HepG2 (cell line): ENCODE data around the gene OR2F2. TPM values are rescaled to one million over a fixed set of nuclear protein-coding genes. Genes with fewer than 3 reads are reported as not detected.

ENCODE experiments used
- ATAC-seq: fragments of 200-7000 bp; cut with Tn5 transposase; 3 replicates; pipeline ENCODE4 v1.9.1; 2020; ENCODE audit warnings: mild to moderate bottlenecking, moderate library complexity
- BruUV-seq: library from RNA; stranded (reverse); fragments of 400-500 nt; replicated peaks from 2 replicates; lab custom pipeline; 2021; lab: Mats Ljungman, UMichigan
- CTCF ChIA-PET: fragments of 300-600 bp; formaldehyde crosslinking; extraction: SDS; loops from one replicate; lab custom pipeline; 2021; ENCODE audit warnings: low total read pairs, inconsistent platforms, low intra/inter-chr PET ratio; lab: Yijun Ruan, JAX
- POLR2A ChIA-PET: fragments of 350-600 bp; sonication (Branson Sonifier 250); formaldehyde crosslinking; loops from one replicate; lab custom pipeline; 2020; ENCODE audit warnings: antibody characterized with exemption, inconsistent platforms; lab: Yijun Ruan, JAX
- DNase-seq: peaks from one replicate; pipeline ENCODE4 v3.0.0-alpha.2; 2015; ENCODE audit warnings: low spot score
- FAIRE-seq: peaks from 3 replicates; lab custom pipeline; 2011; peaks lifted over from hg19 to GRCh38; lab: Jason Lieb, UNC
- H2AFZ ChIP-seq: one replicate; pipeline ENCODE4 v1.6.1; 2011; ENCODE audit warnings: low read length, inconsistent platforms
- H3K27ac ChIP-seq: fragments of 300-600 bp; 3 replicates; pipeline ENCODE4 v1.8.0; 2011; ENCODE audit warnings: mixed run types, mild to moderate bottlenecking, mixed read lengths, low read length, inconsistent platforms; ENCODE audit not compliant: insufficient read depth; ENCODE audit errors: extremely low read length
- H3K27me3 ChIP-seq, 2 experiments: fragments of 200-600 bp in 1 of 2; 2 replicates in 1 of 2; 3 replicates in 1 of 2; pipeline versions ENCODE4 v1.6.0 to v1.8.0; 2011; ENCODE audit warnings: low read length in 2 of 2, mild to moderate bottlenecking in 2 of 2, moderate library complexity in 2 of 2, inconsistent platforms in 1 of 2; ENCODE audit not compliant: insufficient read depth in 2 of 2, control insufficient read depth in 1 of 2
- H3K36me3 ChIP-seq, 2 experiments: fragments of 200-600 bp in 1 of 2; replicated peaks in 1 of 2; 2 replicates in 1 of 2; 3 replicates in 1 of 2; pipeline versions ENCODE4 v1.5.1 to v1.8.0; 2011; ENCODE audit warnings: low read length in 2 of 2, inconsistent platforms in 1 of 2; ENCODE audit not compliant: insufficient read depth in 2 of 2, control insufficient read depth in 1 of 2
- H3K4me1 ChIP-seq: 2 replicates; pipeline ENCODE4 v1.5.1; 2012; ENCODE audit warnings: low read length, inconsistent platforms; ENCODE audit not compliant: insufficient read depth
- H3K4me2 ChIP-seq: 2 replicates; pipeline ENCODE4 v1.6.0; 2011; ENCODE audit warnings: low read depth, low read length, inconsistent platforms
- H3K4me3 ChIP-seq, 3 experiments: fragments of 200-600 bp in 1 of 3; sonication (generic), shearing (Covaris generic) in 1 of 3; replicated peaks in 1 of 3; 2 replicates each; pipeline ENCODE4 v1.5.1; 2011 to 2016; ENCODE audit warnings: low read length in 3 of 3, inconsistent platforms in 2 of 3, low read depth in 2 of 3, mild to moderate bottlenecking in 2 of 3, control low read depth in 1 of 3, mixed read lengths in 1 of 3; ENCODE audit not compliant: insufficient read depth in 1 of 3
- H3K79me2 ChIP-seq: one replicate; pipeline ENCODE4 v1.6.1; 2011; ENCODE audit warnings: low read length, inconsistent platforms; ENCODE audit not compliant: insufficient read depth
- H3K9ac ChIP-seq: 2 replicates; pipeline ENCODE4 v1.6.0; 2011; ENCODE audit warnings: mild to moderate bottlenecking, low read depth, low read length, inconsistent platforms; ENCODE audit not compliant: insufficient read depth
- H3K9me3 ChIP-seq: 2 replicates; pipeline ENCODE4 v1.5.1; 2012; ENCODE audit warnings: mild to moderate bottlenecking, low read length
- H4K20me1 ChIP-seq: 2 replicates; pipeline ENCODE4 v1.6.0; 2011; ENCODE audit warnings: inconsistent platforms, mild to moderate bottlenecking, low read length, moderate library complexity; ENCODE audit not compliant: insufficient read depth
- DBP ChIP-seq: sonication (generic); formaldehyde crosslinking; IDR thresholded peaks from 2 replicates; pipeline ENCODE4 v1.4.0; 2020; ENCODE audit warnings: missing genetic modification reagents; ENCODE audit errors: not compliant biosample characterization
- DNMT1 ChIP-seq: sonication (generic); formaldehyde crosslinking; IDR thresholded peaks from 2 replicates; pipeline ENCODE4 v1.5.1; 2020; ENCODE audit warnings: mild to moderate bottlenecking, missing genetic modification reagents
- KDM1A ChIP-seq: IDR thresholded peaks from 2 replicates; pipeline ENCODE4 v1.6.1; 2016; ENCODE audit warnings: missing compliant biosample characterization
- MAZ ChIP-seq, 2 experiments: sonication (generic) in 1 of 2; formaldehyde crosslinking in 1 of 2; IDR thresholded peaks; 2 replicates each; pipeline versions ENCODE4 v1.5.0 to v1.6.1; 2012 to 2020; ENCODE audit warnings: low read depth in 2 of 2, mild to moderate bottlenecking in 2 of 2, borderline replicate concordance in 1 of 2, improper control_type of control experiment in 1 of 2, low read length in 1 of 2, missing genetic modification reagents in 1 of 2, moderate library complexity in 1 of 2
- MEF2D ChIP-seq: sonication (generic); formaldehyde crosslinking; IDR thresholded peaks from 2 replicates; pipeline ENCODE4 v1.5.1; 2020; ENCODE audit warnings: mild to moderate bottlenecking, missing genetic modification reagents
- NR2F1 ChIP-seq, 2 experiments: fragments of 450-650 bp in 1 of 2; formaldehyde crosslinking in 1 of 2; IDR thresholded peaks; 2 replicates each; pipeline versions ENCODE4 v1.5.0 to v1.6.1; 2016 to 2020; ENCODE audit warnings: mild to moderate bottlenecking in 1 of 2, missing compliant biosample characterization in 1 of 2, missing genetic modification reagents in 1 of 2, moderate library complexity in 1 of 2
- TOE1 ChIP-seq: sonication (generic); formaldehyde crosslinking; IDR thresholded peaks from 2 replicates; pipeline ENCODE4 v1.4.0; 2020; ENCODE audit warnings: mild to moderate bottlenecking, missing genetic modification reagents
- ZBTB38 ChIP-seq: sonication (generic); formaldehyde crosslinking; IDR thresholded peaks from 2 replicates; pipeline ENCODE4 v1.5.1; 2020; ENCODE audit warnings: mild to moderate bottlenecking, missing genetic modification reagents
- ZMYM3 ChIP-seq: sonication (generic); formaldehyde crosslinking; IDR thresholded peaks from 2 replicates; pipeline ENCODE4 v1.5.1; 2020; ENCODE audit warnings: mild to moderate bottlenecking, missing genetic modification reagents
- ZNF232 ChIP-seq: sonication (generic); formaldehyde crosslinking; IDR thresholded peaks from 2 replicates; pipeline ENCODE4 v1.4.0; 2020; ENCODE audit warnings: missing genetic modification reagents, borderline replicate concordance
- ZNF468 ChIP-seq: sonication (generic); formaldehyde crosslinking; IDR thresholded peaks from 2 replicates; pipeline ENCODE4 v1.8.0; 2022; ENCODE audit warnings: mild to moderate bottlenecking, moderate library complexity, missing genetic modification reagents
- ZNF703 ChIP-seq: sonication (generic); formaldehyde crosslinking; IDR thresholded peaks from 2 replicates; pipeline ENCODE4 v1.5.1; 2020; ENCODE audit warnings: missing genetic modification reagents, mild to moderate bottlenecking, moderate library complexity, borderline replicate concordance
- ZNF75D ChIP-seq: sonication (generic); formaldehyde crosslinking; IDR thresholded peaks from 2 replicates; pipeline ENCODE4 v1.8.1; 2023; ENCODE audit warnings: missing genetic modification reagents, mild to moderate bottlenecking, borderline replicate concordance
- WGBS: methylation state at CpG from one replicate; pipeline ENCODE4 v1.1.6; 2017; ENCODE audit warnings: low lambda C conversion rate; 5-methylcytosine and 5-hydroxymethylcytosine counted together
- in situ Hi-C: cut with HindIII; loops from 2 replicates; pipeline ENCODE4 v1.10.0; 2017; ENCODE audit warnings: low pct_unique_long_range_greater_than_20kb; ENCODE audit not compliant: extremely low pct_ligation_motif_present
- intact Hi-C: fragments of 100-400 bp; cut with micrococcal nuclease; formaldehyde crosslinking; loops from one replicate; pipeline ENCODE4 v1.10.0; 2022; ENCODE audit not compliant: unreplicated experiment
- polyA plus RNA-seq, 8 experiments: library from polyadenylated mRNA; depleted of rRNA in 3 of 8; stranded (reverse) in 7 of 8; unstranded in 1 of 8; fragments of >200 nt; fragmentation: Illumina TruSeq in 4 of 8; extraction: Trizol in 4 of 8; gene quantifications; 2 replicates each; pipeline versions ENCODE4 v1.2.1 to v1.2.3, GENCODE V29; 2011 to 2016; ENCODE audit warnings: low read depth in 4 of 8, missing spikeins in 1 of 8, mixed read lengths in 1 of 8; ENCODE audit not compliant: insufficient read depth in 1 of 8
- total RNA-seq, 5 experiments: library from RNA; depleted of rRNA; stranded (reverse); fragments of >200 nt; fragmentation: Illumina TruSeq; extraction: Trizol; gene quantifications; 2 replicates each; pipeline ENCODE4 v1.2.3, GENCODE V29; 2016; ENCODE audit warnings: low read depth in 1 of 5
- TF ChIP-seq, protein P1 (sequence below): sonication (generic); formaldehyde crosslinking; IDR thresholded peaks from 2 replicates; pipeline ENCODE4 v1.8.1; 2023; ENCODE audit warnings: mild to moderate bottlenecking, missing genetic modification reagents

Gene OR2F2
- total and polyA plus RNA-seq, 2 of the 13 experiments (the other 11 are each of a cell fraction or from before 2014, with no cell fraction given): 0.13 TPM; not detected in 1

DNA sequence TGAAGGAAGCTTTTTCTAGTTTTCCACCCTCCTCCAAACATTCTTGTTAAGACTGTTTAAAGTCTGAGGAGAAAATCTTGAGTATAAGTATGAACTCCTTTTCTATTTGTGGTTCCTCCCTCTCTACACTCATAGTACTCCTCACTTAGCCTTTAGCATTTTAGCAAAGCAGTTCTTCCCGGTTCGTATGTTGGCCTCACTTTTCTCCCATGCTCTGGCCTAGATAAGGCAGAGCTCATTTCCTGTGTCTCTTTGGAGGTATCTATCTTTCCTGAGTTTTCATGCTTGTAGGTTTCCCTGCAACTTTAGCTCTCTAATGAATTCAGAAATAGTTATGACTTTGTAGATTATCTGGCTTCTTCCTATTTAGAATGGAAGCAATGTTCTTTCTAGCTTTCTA, 13.7 kb downstream of the OR2F2 start:
- Histone ChIP-seq H3K79me2 (no peaks in the 10 kb centered on the region), H3K4me1 (no peaks in the 10 kb centered on the region), H3K4me3 (no peak overlapping the region), H3K4me2 (no peak overlapping the region), H3K27ac (no peak overlapping the region), H3K9me3 (no peaks in the 10 kb centered on the region), H3K36me3 (no peaks in the 10 kb centered on the region), H3K9ac (no peak overlapping the region), H2AFZ (no peak overlapping the region), H3K27me3 (no peaks in the 10 kb centered on the region), H4K20me1 (no peaks in the 10 kb centered on the region)
- ATAC-seq: no peak
- ChIA-PET CTCF (no interaction called here), POLR2A (no interaction called here)
- FAIRE-seq: no peak
- in situ Hi-C loops: no loop called here
- no TSS peak for BruUV-seq
- DNase-seq: no peak
- TF ChIP-seq MEF2D (CRISPR knock-in tag): no peak
- no peak for TF ChIP-seq ZNF468 (CRISPR knock-in tag)
- TF ChIP-seq TOE1: no peak
- TF ChIP-seq, protein P1, sequence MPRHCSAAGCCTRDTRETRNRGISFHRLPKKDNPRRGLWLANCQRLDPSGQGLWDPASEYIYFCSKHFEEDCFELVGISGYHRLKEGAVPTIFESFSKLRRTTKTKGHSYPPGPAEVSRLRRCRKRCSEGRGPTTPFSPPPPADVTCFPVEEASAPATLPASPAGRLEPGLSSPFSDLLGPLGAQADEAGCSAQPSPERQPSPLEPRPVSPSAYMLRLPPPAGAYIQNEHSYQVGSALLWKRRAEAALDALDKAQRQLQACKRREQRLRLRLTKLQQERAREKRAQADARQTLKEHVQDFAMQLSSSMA: no peak
- TF ChIP-seq ZNF232 (CRISPR knock-in tag): no peak
- no peak for TF ChIP-seq NR2F1 (CRISPR knock-in tag; IDR thresholded peaks at IDR 0.05)
- no peak for TF ChIP-seq ZBTB38 (CRISPR knock-in tag)
- TF ChIP-seq, all 625 proteins: peak for 0
- intact Hi-C loops: no loop called here
- 91% methylated on average over 2 of the region's 2 CpGs for WGBS

- H3K9me3 ChIP-seq: no peaks in the 10 kb centered on the region
- peaks cover 6% of the 10 kb centered on the region for H3K4me1 ChIP-seq
- ChIA-PET POLR2A (no interaction called here), CTCF (no interaction called here)
- intact Hi-C loops (no loop called here), in situ Hi-C loops (no loop called here)
- DNase-seq (no peak), FAIRE-seq (no peak), ATAC-seq (no peak)
- no peaks in the 10 kb centered on the region for H3K79me2 ChIP-seq
- no peak overlapping the region for H3K27ac ChIP-seq
- no peak overlapping the region for H2AFZ ChIP-seq
- no peak overlapping the region for H3K4me2 ChIP-seq
- H4K20me1 ChIP-seq: no peaks in the 10 kb centered on the region
- no peaks in the 10 kb centered on the region for H3K36me3 ChIP-seq
- BruUV-seq: no TSS peak
- no peaks in the 10 kb centered on the region for H3K27me3 ChIP-seq
- WGBS: 91% methylated on average over 3 of the region's 3 CpGs
- H3K4me3 ChIP-seq: no peak overlapping the region
- no peak overlapping the region for H3K9ac ChIP-seq
- TF ChIP-seq DNMT1 (CRISPR knock-in tag) (no peak), ZNF703 (no peak), ZMYM3 (CRISPR knock-in tag) (no peak), DBP (no peak), MAZ (IDR thresholded peaks at IDR 0.05; ENCODE audit: borderline replicate concordance, low read depth, low read length) (no peak), MAZ (CRISPR knock-in tag; IDR thresholded peaks at IDR 0.05; ENCODE audit: low read depth) (no peak), ZNF75D (CRISPR knock-in tag) (no peak), KDM1A (no peak)
Measured at GRCh38 chr7:143953421-143953820, 18.4 kb downstream of the OR2F2 start.
